Ascending aorta (tissue), 2 donors: ENCODE measurements around the gene UBE3B. TPM values are rescaled to one million over a fixed set of nuclear protein-coding genes. Genes with fewer than 3 reads are reported as not detected.
A peak's percentile ranks its signal among the peaks of the same experiment; 100 is the strongest.

ENCODE experiments used
- DNase-seq, 2 donors: peaks; one replicate each; pipeline ENCODE4 v3.0.0-alpha.2; 2019; ENCODE audit warnings: low spot score in 2 of 2
- H3K27ac ChIP-seq, 2 donors: fragments of 200-600 bp; sonication (generic); one replicate each; pipeline ENCODE4 v1.5.1; 2016 to 2017; ENCODE audit warnings: mild to moderate bottlenecking in 1 of 2
- H3K27me3 ChIP-seq: fragments of 200-600 bp; sonication (generic); one replicate; pipeline ENCODE4 v1.5.1; 2017
- H3K36me3 ChIP-seq, 2 donors: fragments of 200-600 bp; sonication (generic); one replicate each; pipeline ENCODE4 v1.5.1; 2016
- H3K4me1 ChIP-seq, 2 donors: fragments of 200-600 bp; sonication (generic); one replicate each; pipeline ENCODE4 v1.5.1; 2016 to 2017; ENCODE audit warnings: mild to moderate bottlenecking in 1 of 2
- H3K4me3 ChIP-seq, 2 donors: fragments of 200-600 bp; sonication (generic); one replicate each; pipeline ENCODE4 v1.5.1; 2016 to 2017; ENCODE audit warnings: mild to moderate bottlenecking in 1 of 2
- H3K9me3 ChIP-seq, 2 donors: fragments of 200-600 bp; sonication (generic); one replicate each; pipeline ENCODE4 v1.5.1; 2016
- intact Hi-C: fragments of 100-400 bp; cut with DNase I; formaldehyde crosslinking; loops from one replicate; pipeline ENCODE4 v1.15.1; 2023
- total RNA-seq: library from RNA; depleted of rRNA; stranded (reverse); fragments of >200 nt; gene quantifications from one replicate; pipeline ENCODE4 v1.1.0, GENCODE V29; 2016
- TF ChIP-seq, protein P1 (sequence below), 3 experiments: fragments of 200-600 bp in 2 of 3; fragments of 450-650 bp in 1 of 3; sonication (generic) in 2 of 3; IDR thresholded peaks; one replicate each; pipeline ENCODE4 v1.5.1; 2016 to 2019; ENCODE audit warnings: antibody characterized with exemption in 3 of 3, mild to moderate bottlenecking in 1 of 3, moderate library complexity in 1 of 3

UBE3B gene
- total RNA-seq, 1 donor from 2014 or later = 19.1 TPM

- TF ChIP-seq, protein P1, sequence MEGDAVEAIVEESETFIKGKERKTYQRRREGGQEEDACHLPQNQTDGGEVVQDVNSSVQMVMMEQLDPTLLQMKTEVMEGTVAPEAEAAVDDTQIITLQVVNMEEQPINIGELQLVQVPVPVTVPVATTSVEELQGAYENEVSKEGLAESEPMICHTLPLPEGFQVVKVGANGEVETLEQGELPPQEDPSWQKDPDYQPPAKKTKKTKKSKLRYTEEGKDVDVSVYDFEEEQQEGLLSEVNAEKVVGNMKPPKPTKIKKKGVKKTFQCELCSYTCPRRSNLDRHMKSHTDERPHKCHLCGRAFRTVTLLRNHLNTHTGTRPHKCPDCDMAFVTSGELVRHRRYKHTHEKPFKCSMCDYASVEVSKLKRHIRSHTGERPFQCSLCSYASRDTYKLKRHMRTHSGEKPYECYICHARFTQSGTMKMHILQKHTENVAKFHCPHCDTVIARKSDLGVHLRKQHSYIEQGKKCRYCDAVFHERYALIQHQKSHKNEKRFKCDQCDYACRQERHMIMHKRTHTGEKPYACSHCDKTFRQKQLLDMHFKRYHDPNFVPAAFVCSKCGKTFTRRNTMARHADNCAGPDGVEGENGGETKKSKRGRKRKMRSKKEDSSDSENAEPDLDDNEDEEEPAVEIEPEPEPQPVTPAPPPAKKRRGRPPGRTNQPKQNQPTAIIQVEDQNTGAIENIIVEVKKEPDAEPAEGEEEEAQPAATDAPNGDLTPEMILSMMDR (IDR thresholded peaks at IDR 0.05) = no peak
- H3K27me3 ChIP-seq = no peaks in the 10 kb centered on the region
- intact Hi-C loops = no loop called here
- peaks cover 34 to 43% of the 10 kb centered on the region in 2 donors for H3K36me3 ChIP-seq
- peak overlapping the region in 1 of 2 donors; percentile 29 for H3K4me3 ChIP-seq
- peak in 1 of 2 donors; percentile 59 for DNase-seq
- peak overlapping the region; percentile 96 to 99 for H3K27ac ChIP-seq
- peaks cover 44 to 70% of the 10 kb centered on the region in 2 donors for H3K4me1 ChIP-seq
- no peaks in the 10 kb centered on the region for H3K9me3 ChIP-seq
These were observed 18.2 kb upstream of the UBE3B start for GRCh38 chr12:109459247-109459646.

- Histone ChIP-seq H3K36me3 (peaks cover 21 to 35% of the 10 kb centered on the region in 2 donors), H3K4me3 (no peak overlapping the region), H3K27me3 (no peaks in the 10 kb centered on the region), H3K9me3 (no peaks in the 10 kb centered on the region), H3K27ac (peak overlapping the region; percentile 96 to 99), H3K4me1 (peaks cover 51 to 83% of the 10 kb centered on the region in 2 donors)
- no peak for DNase-seq
- intact Hi-C loops = loop anchor here (5.0 to 10.0 kb wide), 4 partner anchors 366 to 1156 kb away; partner anchors contain the start of genes ALKBH2, CMKLR1 and UNG
- TF ChIP-seq, protein P1 (IDR thresholded peaks at IDR 0.05) = no peak
These were observed 16.9 kb upstream of the UBE3B start for GRCh38 chr12:109460538-109460937.

GRCh38 chr12:109461049-109461845 is 16.2 kb upstream of the UBE3B start:
- Histone ChIP-seq H3K27ac (peak overlapping the region; percentile 96 to 99), H3K9me3 (no peaks in the 10 kb centered on the region), H3K27me3 (no peaks in the 10 kb centered on the region), H3K4me1 (peaks cover 56 to 89% of the 10 kb centered on the region in 2 donors), H3K36me3 (peaks cover 18 to 28% of the 10 kb centered on the region in 2 donors), H3K4me3 (no peak overlapping the region)
- intact Hi-C loops = loop anchor here (5.0 to 10.0 kb wide), 4 partner anchors 366 to 1156 kb away; partner anchors contain the start of genes ALKBH2, CMKLR1 and UNG
- TF ChIP-seq, protein P1 (IDR thresholded peaks at IDR 0.05) = no peak
- no peak for DNase-seq

DNA sequence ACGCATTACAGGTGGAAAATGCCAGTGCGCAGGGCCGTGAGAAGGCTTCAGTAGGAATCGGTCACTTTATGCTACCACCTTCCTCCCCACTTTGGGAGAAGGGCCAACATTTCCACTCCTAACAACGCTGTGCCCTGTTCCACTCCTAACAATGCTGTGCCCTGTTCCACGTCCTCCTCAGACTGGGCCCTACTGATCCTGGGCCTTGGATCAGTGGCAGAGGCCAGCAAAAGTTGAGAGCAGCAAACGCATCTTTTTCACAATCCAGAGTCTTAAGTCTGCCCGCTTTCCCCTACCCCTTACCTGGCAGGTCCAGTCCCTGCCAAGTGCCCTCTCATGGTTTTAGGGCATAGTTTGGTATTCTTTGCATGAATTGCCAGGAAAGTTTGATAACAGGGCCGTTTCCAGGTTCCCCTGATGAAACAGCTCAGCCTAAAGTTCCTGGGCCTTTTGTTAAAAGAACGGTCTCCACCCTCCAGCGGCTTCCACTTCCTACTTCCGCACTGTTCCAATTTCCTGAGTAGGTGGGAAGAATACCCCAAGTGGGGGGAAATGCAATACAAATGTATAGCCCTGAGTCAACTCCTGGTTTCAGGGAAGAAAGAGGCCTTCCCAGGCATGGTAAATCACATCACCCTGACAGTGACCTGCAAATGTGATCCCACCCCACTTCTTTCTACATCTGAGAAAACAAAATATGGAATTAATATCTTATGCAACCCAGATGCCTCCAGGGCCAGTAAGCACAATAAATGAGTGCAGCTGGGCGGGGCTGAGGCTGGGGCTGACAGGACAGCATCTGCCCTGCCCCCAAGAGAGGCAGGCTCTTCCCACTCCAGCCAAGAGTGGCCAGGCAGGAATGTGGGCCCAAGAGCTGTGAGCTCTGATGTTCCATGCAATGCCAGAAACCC is 15.3 kb upstream of the UBE3B start:
- no peak overlapping the region for H3K4me3 ChIP-seq
- intact Hi-C loops = loop anchor here (5.0 to 10.0 kb wide), 4 partner anchors 367 to 1157 kb away; partner anchors contain the start of genes ALKBH2, CMKLR1 and UNG
- peaks cover 64 to 94% of the 10 kb centered on the region in 2 donors for H3K4me1 ChIP-seq
- TF ChIP-seq, protein P1 (IDR thresholded peaks at IDR 0.05) = no peak
- H3K27ac ChIP-seq = peak overlapping the region; percentile 96 to 99
- no peaks in the 10 kb centered on the region for H3K9me3 ChIP-seq
- H3K27me3 ChIP-seq = no peaks in the 10 kb centered on the region
- H3K36me3 ChIP-seq = peaks cover 18 to 27% of the 10 kb centered on the region in 2 donors
- peak in 1 of 2 donors; percentile 95 for DNase-seq
